GM12875 (cell line): Measurements from ENCODE around the gene ETV6.

Source experiments
- H3K4me3 ChIP-seq: one replicate; pipeline ENCODE4 v1.5.1; 2011; ENCODE audit warnings: low read depth, low read length, control low read depth
- TF ChIP-seq, protein P1 (sequence below): IDR thresholded peaks from 2 replicates; pipeline ENCODE4 v1.5.1; 2011; ENCODE audit warnings: low read depth, mild to moderate bottlenecking, control low read depth, inconsistent platforms, low read length, moderate library complexity, borderline replicate concordance; ENCODE audit not compliant: insufficient read depth

Gene ETV6

DNA sequence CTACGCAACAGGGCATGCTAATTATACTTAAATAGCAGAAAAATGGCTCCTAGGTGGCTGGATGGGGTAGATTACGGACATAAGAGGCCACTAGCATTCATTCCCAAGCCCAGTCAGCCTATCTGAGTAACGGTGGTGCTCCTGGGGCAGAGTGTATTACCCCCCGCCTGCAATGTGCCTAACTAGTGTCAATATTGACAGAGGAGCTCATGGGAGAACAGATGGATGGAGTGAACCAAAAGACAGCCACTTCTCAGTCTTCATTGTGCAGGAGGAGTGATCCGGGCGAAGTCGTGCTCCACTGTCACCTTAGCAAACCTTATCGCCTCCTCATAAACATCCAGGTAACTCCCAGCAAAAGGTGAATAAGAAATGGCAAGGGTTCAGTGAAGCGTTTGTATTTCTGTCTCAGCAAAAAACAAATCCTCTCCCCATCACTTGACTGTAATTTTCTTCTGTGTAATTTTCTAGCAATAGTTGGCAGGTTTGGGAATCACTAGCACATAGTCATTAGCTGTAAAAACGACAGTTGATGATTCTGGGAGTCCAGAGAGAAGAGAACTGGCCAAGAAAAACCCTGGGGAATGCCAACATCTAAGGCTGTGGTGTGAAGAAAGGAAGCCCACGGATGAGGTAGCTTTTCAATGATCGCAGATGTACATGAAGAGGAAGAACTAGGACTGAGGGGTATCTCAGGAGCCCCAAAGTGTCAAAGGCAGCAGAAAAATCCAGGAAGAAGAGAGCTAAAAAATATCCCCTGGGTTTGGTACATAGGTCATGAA lies 294.6 kb downstream of the ETV6 start:
- TF ChIP-seq, protein P1, sequence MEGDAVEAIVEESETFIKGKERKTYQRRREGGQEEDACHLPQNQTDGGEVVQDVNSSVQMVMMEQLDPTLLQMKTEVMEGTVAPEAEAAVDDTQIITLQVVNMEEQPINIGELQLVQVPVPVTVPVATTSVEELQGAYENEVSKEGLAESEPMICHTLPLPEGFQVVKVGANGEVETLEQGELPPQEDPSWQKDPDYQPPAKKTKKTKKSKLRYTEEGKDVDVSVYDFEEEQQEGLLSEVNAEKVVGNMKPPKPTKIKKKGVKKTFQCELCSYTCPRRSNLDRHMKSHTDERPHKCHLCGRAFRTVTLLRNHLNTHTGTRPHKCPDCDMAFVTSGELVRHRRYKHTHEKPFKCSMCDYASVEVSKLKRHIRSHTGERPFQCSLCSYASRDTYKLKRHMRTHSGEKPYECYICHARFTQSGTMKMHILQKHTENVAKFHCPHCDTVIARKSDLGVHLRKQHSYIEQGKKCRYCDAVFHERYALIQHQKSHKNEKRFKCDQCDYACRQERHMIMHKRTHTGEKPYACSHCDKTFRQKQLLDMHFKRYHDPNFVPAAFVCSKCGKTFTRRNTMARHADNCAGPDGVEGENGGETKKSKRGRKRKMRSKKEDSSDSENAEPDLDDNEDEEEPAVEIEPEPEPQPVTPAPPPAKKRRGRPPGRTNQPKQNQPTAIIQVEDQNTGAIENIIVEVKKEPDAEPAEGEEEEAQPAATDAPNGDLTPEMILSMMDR, result no peak
- no peak overlapping the region for H3K4me3 ChIP-seq
